Measurements from ENCODE around the gene ASPSCR1. TPM values are rescaled to one million over a fixed set of nuclear protein-coding genes. Genes with fewer than 3 reads are reported as not detected.
"Not testable (repeated sequence)": the region's sequence is repeated elsewhere in the genome, so short reads cannot be mapped to it uniquely, and the experiment has no call there.

Gene ASPSCR1
- total RNA-seq, 4 donors from 2014 or later: 10.1 to 21.0 (median 17.1) TPM

DNA sequence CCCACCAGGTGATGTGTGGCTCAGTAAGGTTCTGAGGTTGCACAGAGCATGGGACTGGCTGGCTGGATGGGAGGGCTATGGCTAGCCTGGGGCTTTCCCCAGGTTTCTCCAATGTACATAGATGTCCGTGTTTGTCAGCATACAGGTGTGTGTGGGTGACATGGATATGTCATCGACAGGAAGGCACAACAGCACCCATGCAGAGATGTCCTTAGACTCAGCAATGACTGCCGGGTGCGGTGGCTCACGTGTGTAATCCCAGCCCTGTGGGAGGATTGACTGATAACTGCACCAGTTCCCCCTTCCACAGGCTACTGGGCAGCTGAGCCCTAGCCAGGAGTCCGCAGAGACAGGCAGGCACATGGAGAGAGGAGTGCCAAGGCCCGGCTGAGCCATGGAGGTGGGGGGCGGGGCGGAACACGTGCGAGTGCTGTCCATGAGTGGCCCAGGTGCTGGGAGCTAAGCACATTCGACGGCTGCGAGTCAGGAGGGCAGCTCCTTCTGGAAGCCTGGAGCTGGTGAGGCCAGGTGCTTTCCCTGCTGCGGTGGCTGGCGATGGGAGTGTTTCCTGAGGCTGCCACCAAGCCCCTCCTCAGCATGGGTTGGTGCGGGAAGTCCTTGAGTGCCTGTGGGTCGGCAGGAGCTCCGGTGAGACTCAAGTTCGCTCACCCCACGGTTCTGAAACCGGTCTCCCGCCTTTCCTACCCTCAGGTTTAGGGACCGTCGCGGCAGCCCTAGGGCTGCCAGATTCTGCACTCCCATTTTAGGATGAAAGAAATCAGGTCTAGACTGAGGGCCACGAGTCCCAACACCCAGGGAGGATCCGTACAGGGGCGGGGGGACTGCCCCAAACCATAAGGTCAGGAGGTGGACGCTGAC is 858 bp upstream of the ASPSCR1 start:
- Histone ChIP-seq H3K27me3 (peaks cover 0 to 2% (median 0%) of the 10 kb centered on the region in 4 donors), H3K4me3 (peak overlapping the region; percentile 76 to 91 (median 82)), H3K9me3 (peaks cover 0 to 10% (median 0%) of the 10 kb centered on the region in 3 donors), H3K27ac (peak overlapping the region; percentile 92 to 95 (median 94)), H3K36me3 (peaks cover 0 to 9% (median 0%) of the 10 kb centered on the region in 3 donors), H3K4me1 (peaks cover 14 to 41% (median 15%) of the 10 kb centered on the region in 3 donors)
- no peak for DNase-seq
- 5 to 65% methylated on average over 4 to 6 of the region's 30 CpGs for WGBS, 2 donors
- intact Hi-C loops (cut with DNase I): no loop called here
- no peak for TF ChIP-seq POLR2A (IDR thresholded peaks at IDR 0.05)
- TF ChIP-seq, protein P1, sequence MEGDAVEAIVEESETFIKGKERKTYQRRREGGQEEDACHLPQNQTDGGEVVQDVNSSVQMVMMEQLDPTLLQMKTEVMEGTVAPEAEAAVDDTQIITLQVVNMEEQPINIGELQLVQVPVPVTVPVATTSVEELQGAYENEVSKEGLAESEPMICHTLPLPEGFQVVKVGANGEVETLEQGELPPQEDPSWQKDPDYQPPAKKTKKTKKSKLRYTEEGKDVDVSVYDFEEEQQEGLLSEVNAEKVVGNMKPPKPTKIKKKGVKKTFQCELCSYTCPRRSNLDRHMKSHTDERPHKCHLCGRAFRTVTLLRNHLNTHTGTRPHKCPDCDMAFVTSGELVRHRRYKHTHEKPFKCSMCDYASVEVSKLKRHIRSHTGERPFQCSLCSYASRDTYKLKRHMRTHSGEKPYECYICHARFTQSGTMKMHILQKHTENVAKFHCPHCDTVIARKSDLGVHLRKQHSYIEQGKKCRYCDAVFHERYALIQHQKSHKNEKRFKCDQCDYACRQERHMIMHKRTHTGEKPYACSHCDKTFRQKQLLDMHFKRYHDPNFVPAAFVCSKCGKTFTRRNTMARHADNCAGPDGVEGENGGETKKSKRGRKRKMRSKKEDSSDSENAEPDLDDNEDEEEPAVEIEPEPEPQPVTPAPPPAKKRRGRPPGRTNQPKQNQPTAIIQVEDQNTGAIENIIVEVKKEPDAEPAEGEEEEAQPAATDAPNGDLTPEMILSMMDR (IDR thresholded peaks at IDR 0.05): no peak

- no peak for TF ChIP-seq POLR2A (IDR thresholded peaks at IDR 0.05)
- TF ChIP-seq, protein P1 (IDR thresholded peaks at IDR 0.05): no peak
- peak overlapping the region; percentile 76 to 91 (median 82) for H3K4me3 ChIP-seq
- H3K27me3 ChIP-seq: no peaks in the 10 kb centered on the region
- peaks cover 0 to 5% (median 0%) of the 10 kb centered on the region in 3 donors for H3K9me3 ChIP-seq
- peak overlapping the region in 2 of 4 donors; percentile 93 to 95 for H3K27ac ChIP-seq
- H3K4me1 ChIP-seq: peaks cover 14 to 59% (median 15%) of the 10 kb centered on the region in 3 donors
- no peak for DNase-seq
- intact Hi-C loops (cut with DNase I): no loop called here
- peaks cover 0 to 20% (median 0%) of the 10 kb centered on the region in 3 donors for H3K36me3 ChIP-seq
- 75 to 89% methylated on average over 14 to 24 of the region's 27 CpGs for WGBS, 2 donors
These were observed 1.3 kb downstream of the ASPSCR1 start for GRCh38 chr17:81978524-81979298.

GRCh38 chr17:81980122-81980521 is 2.7 kb downstream of the ASPSCR1 start:
- no peaks in the 10 kb centered on the region for H3K27me3 ChIP-seq
- no peak overlapping the region for H3K4me3 ChIP-seq
- peaks cover 14 to 63% (median 15%) of the 10 kb centered on the region in 3 donors for H3K4me1 ChIP-seq
- intact Hi-C loops (cut with DNase I): no loop called here
- H3K36me3 ChIP-seq: peaks cover 0 to 34% (median 2%) of the 10 kb centered on the region in 3 donors
- H3K9me3 ChIP-seq: no peaks in the 10 kb centered on the region
- no peak for TF ChIP-seq POLR2A (IDR thresholded peaks at IDR 0.05)
- TF ChIP-seq, protein P1 (IDR thresholded peaks at IDR 0.05): no peak
- WGBS, 2 donors: 77 to 85% methylated on average over 3 to 4 of the region's 4 CpGs
- no peak for DNase-seq
- H3K27ac ChIP-seq: no peak overlapping the region

- 65 to 72% methylated on average over 9 of the region's 9 CpGs for WGBS, 2 donors
- TF ChIP-seq, protein P1 (IDR thresholded peaks at IDR 0.05): no peak
- no peak for TF ChIP-seq POLR2A (IDR thresholded peaks at IDR 0.05)
- Histone ChIP-seq H3K4me1 (peaks cover 14 to 63% (median 15%) of the 10 kb centered on the region in 3 donors), H3K27me3 (no peaks in the 10 kb centered on the region), H3K27ac (no peak overlapping the region), H3K9me3 (no peaks in the 10 kb centered on the region), H3K4me3 (no peak overlapping the region), H3K36me3 (peaks cover 0 to 41% (median 9%) of the 10 kb centered on the region in 3 donors)
- intact Hi-C loops (cut with DNase I): no loop called here
- no peak for DNase-seq
These were observed 3.4 kb downstream of the ASPSCR1 start for GRCh38 chr17:81980707-81981343.

DNA sequence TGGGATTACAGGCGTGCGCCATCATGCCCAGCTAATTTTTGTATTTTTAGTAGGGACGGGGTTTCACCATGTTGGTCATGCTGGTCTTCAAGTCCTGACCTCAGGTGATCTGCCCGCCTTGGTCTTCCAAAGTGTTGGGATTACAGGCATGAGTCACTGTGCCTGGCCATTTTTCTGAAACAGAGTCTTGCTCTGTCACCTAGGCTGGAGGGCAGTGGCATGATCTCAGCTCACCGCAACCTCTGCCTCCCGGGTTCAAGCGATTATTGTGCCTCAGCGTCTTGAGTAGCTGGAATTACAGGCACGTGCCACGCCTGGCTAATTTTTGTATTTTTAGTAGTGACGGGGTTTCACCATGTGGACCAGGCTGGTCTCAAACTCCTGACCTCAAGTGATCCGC is 4.1 kb downstream of the ASPSCR1 start:
- DNase-seq; H3K4me3 ChIP-seq; intact Hi-C loops (cut with DNase I); H3K27ac ChIP-seq; H3K27me3 ChIP-seq; H3K9me3 ChIP-seq: not testable (repeated sequence)
- H3K36me3 ChIP-seq: peaks cover 0 to 48% (median 14%) of the 10 kb centered on the region in 3 donors
- H3K4me1 ChIP-seq: peaks cover 10 to 57% (median 14%) of the 10 kb centered on the region in 3 donors
- WGBS, 2 donors: 91% methylated on average over 11 to 12 of the region's 12 CpGs

Measured in esophagus squamous epithelium (tissue), 5 donors.